ENCODE measurements around the gene SPCS2.

DNA sequence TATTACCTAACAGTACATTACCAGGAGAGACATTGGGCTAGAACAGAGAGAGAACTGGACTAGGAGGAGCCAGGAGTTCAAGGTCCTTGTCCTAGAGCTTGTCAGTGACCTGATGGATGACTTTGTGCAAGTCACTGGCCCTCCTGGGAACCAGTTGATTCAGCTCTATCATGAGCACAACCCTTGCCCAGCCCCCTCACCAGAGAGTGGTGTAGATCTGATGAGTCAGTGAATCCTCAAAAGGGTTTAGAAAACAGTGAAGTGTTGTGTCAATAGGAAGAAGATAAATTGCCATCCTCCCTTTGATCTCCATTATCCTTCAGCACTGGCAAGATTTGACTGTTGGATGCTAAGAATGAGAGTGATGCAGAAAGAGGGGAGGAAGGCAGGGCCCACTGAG lies 64.0 kb downstream of the SPCS2 start:
- no peak for TF ChIP-seq CREB1 (IDR thresholded peaks at IDR 0.05; ENCODE audit: low read depth)
- no peak for TF ChIP-seq YY1 (IDR thresholded peaks at IDR 0.05; ENCODE audit: low read depth)
- TF ChIP-seq, protein P1, sequence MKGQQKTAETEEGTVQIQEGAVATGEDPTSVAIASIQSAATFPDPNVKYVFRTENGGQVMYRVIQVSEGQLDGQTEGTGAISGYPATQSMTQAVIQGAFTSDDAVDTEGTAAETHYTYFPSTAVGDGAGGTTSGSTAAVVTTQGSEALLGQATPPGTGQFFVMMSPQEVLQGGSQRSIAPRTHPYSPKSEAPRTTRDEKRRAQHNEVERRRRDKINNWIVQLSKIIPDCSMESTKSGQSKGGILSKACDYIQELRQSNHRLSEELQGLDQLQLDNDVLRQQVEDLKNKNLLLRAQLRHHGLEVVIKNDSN (IDR thresholded peaks at IDR 0.05): no peak
- TF ChIP-seq, protein P2, sequence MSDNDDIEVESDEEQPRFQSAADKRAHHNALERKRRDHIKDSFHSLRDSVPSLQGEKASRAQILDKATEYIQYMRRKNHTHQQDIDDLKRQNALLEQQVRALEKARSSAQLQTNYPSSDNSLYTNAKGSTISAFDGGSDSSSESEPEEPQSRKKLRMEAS (IDR thresholded peaks at IDR 0.05): no peak
- TF ChIP-seq, protein P3, sequence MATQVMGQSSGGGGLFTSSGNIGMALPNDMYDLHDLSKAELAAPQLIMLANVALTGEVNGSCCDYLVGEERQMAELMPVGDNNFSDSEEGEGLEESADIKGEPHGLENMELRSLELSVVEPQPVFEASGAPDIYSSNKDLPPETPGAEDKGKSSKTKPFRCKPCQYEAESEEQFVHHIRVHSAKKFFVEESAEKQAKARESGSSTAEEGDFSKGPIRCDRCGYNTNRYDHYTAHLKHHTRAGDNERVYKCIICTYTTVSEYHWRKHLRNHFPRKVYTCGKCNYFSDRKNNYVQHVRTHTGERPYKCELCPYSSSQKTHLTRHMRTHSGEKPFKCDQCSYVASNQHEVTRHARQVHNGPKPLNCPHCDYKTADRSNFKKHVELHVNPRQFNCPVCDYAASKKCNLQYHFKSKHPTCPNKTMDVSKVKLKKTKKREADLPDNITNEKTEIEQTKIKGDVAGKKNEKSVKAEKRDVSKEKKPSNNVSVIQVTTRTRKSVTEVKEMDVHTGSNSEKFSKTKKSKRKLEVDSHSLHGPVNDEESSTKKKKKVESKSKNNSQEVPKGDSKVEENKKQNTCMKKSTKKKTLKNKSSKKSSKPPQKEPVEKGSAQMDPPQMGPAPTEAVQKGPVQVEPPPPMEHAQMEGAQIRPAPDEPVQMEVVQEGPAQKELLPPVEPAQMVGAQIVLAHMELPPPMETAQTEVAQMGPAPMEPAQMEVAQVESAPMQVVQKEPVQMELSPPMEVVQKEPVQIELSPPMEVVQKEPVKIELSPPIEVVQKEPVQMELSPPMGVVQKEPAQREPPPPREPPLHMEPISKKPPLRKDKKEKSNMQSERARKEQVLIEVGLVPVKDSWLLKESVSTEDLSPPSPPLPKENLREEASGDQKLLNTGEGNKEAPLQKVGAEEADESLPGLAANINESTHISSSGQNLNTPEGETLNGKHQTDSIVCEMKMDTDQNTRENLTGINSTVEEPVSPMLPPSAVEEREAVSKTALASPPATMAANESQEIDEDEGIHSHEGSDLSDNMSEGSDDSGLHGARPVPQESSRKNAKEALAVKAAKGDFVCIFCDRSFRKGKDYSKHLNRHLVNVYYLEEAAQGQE (IDR thresholded peaks at IDR 0.05; ENCODE audit: low read depth): no peak
- TF ChIP-seq CEBPB (IDR thresholded peaks at IDR 0.05): no peak
- TF ChIP-seq EGR1 (IDR thresholded peaks at IDR 0.05): no peak
- TF ChIP-seq TEAD4 (IDR thresholded peaks at IDR 0.05): no peak
- TF ChIP-seq RAD21 (IDR thresholded peaks at IDR 0.05; ENCODE audit: low read depth): no peak
- TF ChIP-seq EP300 (IDR thresholded peaks at IDR 0.05; ENCODE audit: borderline replicate concordance): no peak
- no peak for TF ChIP-seq TAF1 (IDR thresholded peaks at IDR 0.05; ENCODE audit: low read depth)
- no peak for TF ChIP-seq FOXM1 (IDR thresholded peaks at IDR 0.05; ENCODE audit: borderline replicate concordance, low read depth)
